Activated CD8-positive, alpha-beta memory T cell treated with anti-CD3 and anti-CD28 coated beads, Interleukin-2, amount 50 U/mL, for 24 hours (primary cell): ENCODE data around the gene RAD18.

Experiments
- DNase-seq: peaks from one replicate; pipeline ENCODE4 v3.0.0-alpha.2; 2020; ENCODE audit errors: extremely low read depth

RAD18 gene

DNA sequence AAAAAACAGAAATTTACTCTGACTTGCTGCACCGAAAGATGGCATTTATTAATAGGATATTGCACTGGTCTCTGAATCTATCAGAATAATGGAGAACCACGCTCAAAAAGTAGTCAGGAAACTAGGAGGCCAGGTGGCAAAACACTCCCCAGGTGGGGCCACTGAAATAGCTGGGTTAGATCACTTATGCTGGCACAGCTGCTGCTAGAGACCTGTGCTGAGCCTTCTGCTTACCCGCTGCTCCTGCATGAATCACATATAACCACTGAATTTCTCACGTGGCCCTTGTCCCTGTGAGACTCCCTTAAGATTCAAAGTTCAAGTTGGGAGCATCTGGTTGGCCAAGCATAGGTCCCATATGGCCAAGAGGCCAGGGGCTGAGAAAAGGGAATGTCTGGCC is 127.9 kb downstream of the RAD18 start:
- DNase-seq, result no peak

DNA sequence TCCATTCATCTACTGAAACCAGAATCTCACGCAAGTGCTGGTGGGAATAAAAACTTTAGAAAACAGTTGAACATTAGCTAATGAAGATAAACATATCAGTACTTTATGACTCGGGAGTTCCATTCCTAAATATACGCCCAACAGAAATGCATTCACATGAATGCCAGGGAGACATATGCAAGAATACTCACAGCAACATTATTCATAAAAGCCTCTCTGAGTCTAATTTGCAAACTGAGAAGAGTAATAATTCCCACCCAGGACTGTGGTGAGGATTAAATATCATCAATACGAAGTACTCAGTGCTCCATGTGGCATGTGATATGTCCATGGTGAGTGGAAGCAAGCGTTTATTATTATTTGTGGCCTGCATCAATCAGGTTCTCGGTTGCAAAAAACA is 128.3 kb downstream of the RAD18 start:
- DNase-seq, result no peak

DNA sequence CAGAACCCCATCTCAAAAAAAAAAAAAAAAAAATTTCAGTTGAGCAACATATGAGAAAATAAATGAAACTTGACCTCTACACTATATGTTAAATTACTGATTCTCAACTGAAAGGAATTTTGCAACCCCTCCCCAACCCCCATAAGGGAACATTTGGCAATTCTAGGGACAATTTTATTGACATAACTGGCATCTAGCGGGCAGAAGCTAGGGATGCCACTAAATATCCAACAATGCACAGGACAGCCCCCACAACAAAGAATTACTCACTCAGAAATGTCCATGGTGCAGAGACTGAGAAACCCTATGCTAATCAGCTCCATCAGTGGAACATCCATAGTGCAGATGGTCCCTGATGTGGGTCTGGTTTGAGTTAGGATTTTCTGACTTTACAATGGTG is 135.6 kb downstream of the RAD18 start:
- DNase-seq, result no peak
